Renal cortex interstitium (tissue), 11 donors: Measurements from ENCODE around the gene IRF5. TPM values are rescaled to one million over a fixed set of nuclear protein-coding genes. Genes with fewer than 3 reads are reported as not detected.

Experiments used
- DNase-seq, 11 donors: peaks; one replicate each; pipeline ENCODE4 v3.0.0-alpha.2; 2013; ENCODE audit warnings: low read depth in 9 of 11, low spot score in 4 of 11; ENCODE audit errors: extremely low read depth in 1 of 11
- polyA plus RNA-seq, 3 donors: library from polyadenylated mRNA; unstranded; fragments of 120-200 nt; gene quantifications; one replicate each; pipeline ENCODE4 v1.2.1, GENCODE V29; 2013; ENCODE audit not compliant: insufficient read length in 3 of 3

The IRF5 gene
- polyA plus RNA-seq, 3 donors = 7.3 to 10.3 (median 9.1) TPM

DNA sequence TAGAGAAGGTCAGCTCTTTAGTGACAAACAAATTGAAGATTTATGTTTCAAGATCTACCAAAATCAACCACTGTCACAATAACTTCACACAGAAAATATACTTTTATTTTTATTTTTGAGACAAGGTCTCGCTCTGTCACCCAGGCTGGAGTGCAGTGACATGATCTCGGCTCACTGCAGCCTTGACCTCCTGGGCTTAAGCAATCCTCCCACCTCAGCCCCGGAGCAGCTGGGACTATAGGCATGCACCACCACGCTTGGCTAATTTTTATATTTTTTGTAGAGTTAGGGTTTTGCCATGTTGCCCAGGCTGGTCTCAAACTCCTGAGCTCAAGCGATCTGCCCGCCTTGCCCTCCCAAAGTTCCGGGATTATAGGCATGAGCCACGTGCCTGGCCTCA is 56.8 kb downstream of the IRF5 start:
- DNase-seq = peak in 4 of 11 donors; percentile 1 to 9 (median 8)

DNA sequence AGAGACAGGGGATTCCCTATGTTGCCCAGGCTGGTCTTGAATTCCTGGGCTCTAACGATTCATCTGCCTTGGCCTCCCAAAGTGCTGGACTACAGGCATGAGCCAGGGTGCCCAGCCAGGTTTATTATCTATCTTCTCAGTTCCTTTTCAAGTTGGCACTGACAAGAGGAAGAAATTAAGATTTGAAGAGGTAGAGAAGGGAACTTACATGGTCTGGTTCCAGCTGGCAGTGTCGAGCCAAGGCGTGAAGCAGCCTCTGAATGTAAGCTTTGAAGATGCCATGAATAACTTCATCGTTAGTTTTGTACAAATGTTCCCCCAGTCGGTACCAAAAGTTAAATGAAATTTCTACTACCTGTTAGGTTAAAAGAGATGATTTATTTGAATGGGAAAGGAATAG is 59.5 kb downstream of the IRF5 start:
- no peak for DNase-seq

Other genes starting within 250 kb of the IRF5 start
- gene CALU, start 198.6 kb upstream of the IRF5 start, polyA plus RNA-seq = 100 to 1,000 TPM; 167 to 207 (median 204) TPM
- gene OPN1SW, start 162.1 kb upstream of the IRF5 start, polyA plus RNA-seq = 1 to 10 TPM; 1.0 to 1.7 (median 1.5) TPM
- gene CCDC136, start 146.0 kb upstream of the IRF5 start, polyA plus RNA-seq = 10 to 100 TPM; 16.1 to 22.8 (median 22.5) TPM
- gene FLNC, start 107.5 kb upstream of the IRF5 start, polyA plus RNA-seq = 10 to 100 TPM; 11.2 to 23.6 (median 17.8) TPM
- gene ATP6V1F, start 75.1 kb upstream of the IRF5 start, polyA plus RNA-seq = 100 to 1,000 TPM; 224 to 261 (median 241) TPM
- 10 to 100 TPM; 15.0 to 32.4 (median 21.4) TPM for gene KCP, start 27.2 kb upstream of the IRF5 start, polyA plus RNA-seq
- 10 to 100 TPM; 42.0 to 47.7 (median 45.1) TPM for gene TNPO3, start 117.2 kb downstream of the IRF5 start, polyA plus RNA-seq
- 10 to 100 TPM; 69.0 to 76.8 (median 73.9) TPM for gene TSPAN33, start 206.8 kb downstream of the IRF5 start, polyA plus RNA-seq